ENCODE measurements around the gene TCF4.

TCF4 gene

DNA sequence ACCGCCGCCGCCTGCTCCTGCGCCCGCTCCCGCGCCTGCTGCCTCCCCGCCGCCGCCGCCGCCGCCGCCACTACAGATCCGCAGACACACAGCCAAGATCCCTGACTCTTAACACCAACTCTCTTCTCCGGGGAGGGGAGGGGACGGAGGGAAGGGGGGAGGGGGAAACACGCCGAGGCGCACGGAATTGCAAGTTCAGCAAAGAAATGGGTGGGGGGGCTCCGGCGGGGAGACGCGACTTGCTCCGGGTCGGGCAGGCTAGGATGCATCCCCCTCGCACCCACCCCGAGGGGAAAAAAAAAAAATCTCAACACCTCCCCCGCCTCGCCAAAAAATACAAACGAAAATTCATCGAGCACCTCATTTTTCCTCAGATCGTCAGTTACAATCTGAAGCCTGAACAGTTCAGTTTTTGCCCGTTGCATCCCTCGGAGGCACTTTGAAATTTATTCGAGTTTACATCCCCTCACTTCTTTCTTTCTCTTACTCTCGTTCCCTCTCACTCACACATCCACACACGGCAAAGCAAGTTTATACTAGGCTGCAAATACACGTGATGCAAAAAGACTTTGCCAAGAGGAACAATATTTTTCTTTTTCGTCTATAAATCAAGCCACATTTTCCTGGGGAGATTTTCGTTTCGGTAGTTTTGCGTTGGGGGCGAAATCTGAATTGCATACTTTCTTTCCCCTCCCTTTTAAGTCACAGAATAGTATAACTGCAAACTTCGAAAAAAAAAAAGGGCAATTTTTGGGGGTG is at the start of gene TCF4 (continued):
- TF ChIP-seq, protein P1, sequence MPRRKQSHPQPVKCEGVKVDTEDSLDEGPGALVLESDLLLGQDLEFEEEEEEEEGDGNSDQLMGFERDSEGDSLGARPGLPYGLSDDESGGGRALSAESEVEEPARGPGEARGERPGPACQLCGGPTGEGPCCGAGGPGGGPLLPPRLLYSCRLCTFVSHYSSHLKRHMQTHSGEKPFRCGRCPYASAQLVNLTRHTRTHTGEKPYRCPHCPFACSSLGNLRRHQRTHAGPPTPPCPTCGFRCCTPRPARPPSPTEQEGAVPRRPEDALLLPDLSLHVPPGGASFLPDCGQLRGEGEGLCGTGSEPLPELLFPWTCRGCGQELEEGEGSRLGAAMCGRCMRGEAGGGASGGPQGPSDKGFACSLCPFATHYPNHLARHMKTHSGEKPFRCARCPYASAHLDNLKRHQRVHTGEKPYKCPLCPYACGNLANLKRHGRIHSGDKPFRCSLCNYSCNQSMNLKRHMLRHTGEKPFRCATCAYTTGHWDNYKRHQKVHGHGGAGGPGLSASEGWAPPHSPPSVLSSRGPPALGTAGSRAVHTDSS (tag by site-specific recombination; IDR thresholded peaks at IDR 0.05), result no peak
- TF ChIP-seq ZNF549 (tag by site-specific recombination; IDR thresholded peaks at IDR 0.05), result no peak
- TF ChIP-seq ZBTB17 (tag by site-specific recombination; IDR thresholded peaks at IDR 0.05), result peak; percentile 75
- peak; percentile 99 for TF ChIP-seq PRDM1 (tag by site-specific recombination; IDR thresholded peaks at IDR 0.05)
- no peak for TF ChIP-seq ZNF37A (tag by site-specific recombination; IDR thresholded peaks at IDR 0.05)
- TF ChIP-seq ZNF404 (tag by site-specific recombination; IDR thresholded peaks at IDR 0.05), result no peak
- no peak for TF ChIP-seq ZNF785 (tag by site-specific recombination; IDR thresholded peaks at IDR 0.05)
- TF ChIP-seq, protein P2, sequence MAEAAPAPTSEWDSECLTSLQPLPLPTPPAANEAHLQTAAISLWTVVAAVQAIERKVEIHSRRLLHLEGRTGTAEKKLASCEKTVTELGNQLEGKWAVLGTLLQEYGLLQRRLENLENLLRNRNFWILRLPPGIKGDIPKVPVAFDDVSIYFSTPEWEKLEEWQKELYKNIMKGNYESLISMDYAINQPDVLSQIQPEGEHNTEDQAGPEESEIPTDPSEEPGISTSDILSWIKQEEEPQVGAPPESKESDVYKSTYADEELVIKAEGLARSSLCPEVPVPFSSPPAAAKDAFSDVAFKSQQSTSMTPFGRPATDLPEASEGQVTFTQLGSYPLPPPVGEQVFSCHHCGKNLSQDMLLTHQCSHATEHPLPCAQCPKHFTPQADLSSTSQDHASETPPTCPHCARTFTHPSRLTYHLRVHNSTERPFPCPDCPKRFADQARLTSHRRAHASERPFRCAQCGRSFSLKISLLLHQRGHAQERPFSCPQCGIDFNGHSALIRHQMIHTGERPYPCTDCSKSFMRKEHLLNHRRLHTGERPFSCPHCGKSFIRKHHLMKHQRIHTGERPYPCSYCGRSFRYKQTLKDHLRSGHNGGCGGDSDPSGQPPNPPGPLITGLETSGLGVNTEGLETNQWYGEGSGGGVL (tag by site-specific recombination; IDR thresholded peaks at IDR 0.05), result peak; percentile 64
- no peak for TF ChIP-seq ZFHX2 (tag by site-specific recombination; conservative IDR thresholded peaks at IDR 0.05)
- TF ChIP-seq ZNF777 (tag by site-specific recombination; IDR thresholded peaks at IDR 0.05; ENCODE audit: borderline replicate concordance), result no peak
- peak; percentile 13; the same call in 1 of the 2 replicates for TF ChIP-seq FEZF1 (tag by site-specific recombination; IDR thresholded peaks at IDR 0.05)
- no peak for TF ChIP-seq ZSCAN23 (tag by site-specific recombination; IDR thresholded peaks at IDR 0.05)
- no peak for TF ChIP-seq ZNF184 (tag by site-specific recombination; IDR thresholded peaks at IDR 0.05)
- no peak for TF ChIP-seq ZNF747 (tag by site-specific recombination; IDR thresholded peaks at IDR 0.05)
- no peak for TF ChIP-seq ZNF843 (tag by site-specific recombination; IDR thresholded peaks at IDR 0.05)
- no peak for TF ChIP-seq SP3 (tag by site-specific recombination; IDR thresholded peaks at IDR 0.05)
- no peak for TF ChIP-seq TCF7L2 (IDR thresholded peaks at IDR 0.05; ENCODE audit: borderline replicate concordance, low read depth, low read length)
- TF ChIP-seq ZNF16 (tag by site-specific recombination; IDR thresholded peaks at IDR 0.05; ENCODE audit: low read depth), result no peak
- no peak for TF ChIP-seq ZNF768 (tag by site-specific recombination; IDR thresholded peaks at IDR 0.05)
- no peak for TF ChIP-seq TRIM28 (IDR thresholded peaks at IDR 0.05; ENCODE audit: borderline replicate concordance, low read length)
- TF ChIP-seq ZNF585B (tag by site-specific recombination; IDR thresholded peaks at IDR 0.05), result no peak
- no peak for TF ChIP-seq ATF2 (tag by site-specific recombination; IDR thresholded peaks at IDR 0.05; ENCODE audit: low read depth)
- no peak for TF ChIP-seq ZNF621 (tag by site-specific recombination; IDR thresholded peaks at IDR 0.05)
- no peak for TF ChIP-seq ZNF654 (tag by site-specific recombination; IDR thresholded peaks at IDR 0.05; ENCODE audit: low read depth)
- no peak for TF ChIP-seq GLIS1 (tag by site-specific recombination; IDR thresholded peaks at IDR 0.05)
- no peak for TF ChIP-seq ZNF23 (tag by site-specific recombination; IDR thresholded peaks at IDR 0.05; ENCODE audit: borderline replicate concordance)
- TF ChIP-seq REST (tag by site-specific recombination; IDR thresholded peaks at IDR 0.05), result no peak
- no peak for TF ChIP-seq SCRT2 (tag by site-specific recombination; IDR thresholded peaks at IDR 0.05)
- no peak for TF ChIP-seq ZNF324 (tag by site-specific recombination; IDR thresholded peaks at IDR 0.05)
- TF ChIP-seq PRDM10 (tag by site-specific recombination; IDR thresholded peaks at IDR 0.05), result 0 out of 2 replicates have a peak, but pooled peaks have one; percentile 38
